Gastrocnemius medialis (tissue), 4 donors: ENCODE data around the gene TMPRSS12.

Source experiments
- CTCF ChIP-seq, 5 experiments: fragments of 450-650 bp in 3 of 5; fragments of 200-600 bp in 2 of 5; sonication (generic) in 2 of 5; IDR thresholded peaks in 4 of 5; conservative IDR thresholded peaks in 1 of 5; 1 replicate in 4 of 5; 2 replicates in 1 of 5; pipeline ENCODE4 v1.5.1; 2016 to 2019; ENCODE audit warnings: antibody characterized with exemption in 5 of 5, mild to moderate bottlenecking in 3 of 5, moderate library complexity in 3 of 5
- POLR2A ChIP-seq, 2 donors: fragments of 450-650 bp; IDR thresholded peaks; one replicate each; pipeline ENCODE4 v1.6.1; 2017; ENCODE audit warnings: antibody characterized with exemption in 2 of 2, mild to moderate bottlenecking in 2 of 2, moderate library complexity in 2 of 2

GRCh38 chr12:50887191-50887590 is 44.5 kb downstream of the TMPRSS12 start:
- TF ChIP-seq CTCF (IDR thresholded peaks at IDR 0.05 in 4 of 5, conservative IDR thresholded peaks at IDR 0.05 in 1 of 5): no peak
- no peak for TF ChIP-seq POLR2A (IDR thresholded peaks at IDR 0.05)
